B cell (primary cell): ENCODE results near the gene GPC3. TPM values are rescaled to one million over a fixed set of nuclear protein-coding genes. Genes with fewer than 3 reads are reported as not detected.

Source experiments
- ATAC-seq: fragments of 200-7000 bp; cut with Tn5 transposase; one replicate; pipeline ENCODE4 v1.10.0; 2021; ENCODE audit warnings: low read depth, mild to moderate bottlenecking, moderate number of reproducible peaks, moderate library complexity
- CTCF ChIA-PET: fragments of 350-600 bp; sonication (Branson Sonifier 250); formaldehyde crosslinking; loops from one replicate; lab custom pipeline; 2021; ENCODE audit warnings: antibody characterized with exemption, inconsistent platforms; lab: Charles Lee
- POLR2A ChIA-PET: fragments of 350-600 bp; sonication (Branson Sonifier 250); formaldehyde crosslinking; loops from one replicate; lab custom pipeline; 2021; ENCODE audit warnings: antibody characterized with exemption; lab: Charles Lee
- DNase-seq: peaks from one replicate; pipeline ENCODE4 v3.0.0; 2013
- H2AFZ ChIP-seq: 2 replicates; pipeline ENCODE4 v1.6.1; 2012; ENCODE audit warnings: mild to moderate bottlenecking, low read depth, low read length; ENCODE audit not compliant: insufficient read depth, poor library complexity, severe bottlenecking
- H3K27ac ChIP-seq, 2 donors: 1 replicate in 1 of 2; 2 replicates in 1 of 2; pipeline ENCODE4 v1.5.1; 2012 to 2013; ENCODE audit warnings: low read length in 2 of 2, mild to moderate bottlenecking in 2 of 2, moderate library complexity in 1 of 2
- H3K27me3 ChIP-seq, 4 experiments: fragments of 200-600 bp in 1 of 4; sonication (generic) in 1 of 4; replicated peaks in 1 of 4; 1 replicate in 2 of 4; 2 replicates in 2 of 4; pipeline versions ENCODE4 v1.6.1 to v1.7.0; 2013 to 2016; ENCODE audit warnings: low read length in 3 of 4, mild to moderate bottlenecking in 2 of 4, mixed read lengths in 1 of 4, moderate library complexity in 1 of 4; ENCODE audit not compliant: insufficient read depth in 4 of 4, control insufficient read depth in 3 of 4; ENCODE audit errors: control extremely low read depth in 1 of 4
- H3K36me3 ChIP-seq, 2 experiments: replicated peaks in 1 of 2; 1 replicate in 1 of 2; 2 replicates in 1 of 2; pipeline versions ENCODE4 v1.6.1 to v1.7.1; 2013; ENCODE audit warnings: low read length in 1 of 2; ENCODE audit not compliant: insufficient read depth in 2 of 2, control insufficient read depth in 1 of 2; ENCODE audit errors: control extremely low read depth in 1 of 2, extremely low read depth in 1 of 2
- H3K4me1 ChIP-seq, 2 donors: fragments of 200-600 bp in 1 of 2; sonication (generic) in 1 of 2; 1 replicate in 1 of 2; 2 replicates in 1 of 2; pipeline versions ENCODE4 v1.5.1 to v1.6.1; 2013 to 2017; ENCODE audit warnings: low read length in 2 of 2; ENCODE audit not compliant: control insufficient read depth in 2 of 2, insufficient read depth in 2 of 2
- H3K4me2 ChIP-seq: replicated peaks from 2 replicates; pipeline ENCODE3; 2012; ENCODE audit warnings: mild to moderate bottlenecking, low read depth, low read length; ENCODE audit not compliant: poor library complexity, severe bottlenecking
- H3K4me3 ChIP-seq, 5 experiments: fragments of 200-600 bp in 1 of 5; sonication (generic) in 1 of 5; 1 replicate in 3 of 5; 2 replicates in 2 of 5; pipeline versions ENCODE4 v1.5.1 to v1.7.0; 2011 to 2016; ENCODE audit warnings: low read length in 4 of 5, mild to moderate bottlenecking in 4 of 5, low read depth in 2 of 5, control low read depth in 1 of 5, moderate library complexity in 1 of 5; ENCODE audit not compliant: insufficient read depth in 1 of 5; ENCODE audit errors: control extremely low read depth in 1 of 5, extremely low read depth in 1 of 5
- H3K79me2 ChIP-seq: fragments of 200-600 bp; sonication (generic); one replicate; pipeline ENCODE4 v1.6.0; 2016; ENCODE audit warnings: low read length; ENCODE audit not compliant: control insufficient read depth, insufficient read depth
- H3K9ac ChIP-seq: fragments of 200-600 bp; sonication (generic); 2 replicates; pipeline ENCODE4 v1.6.1; 2017; ENCODE audit warnings: mild to moderate bottlenecking, low read length, moderate library complexity
- H3K9me3 ChIP-seq, 3 donors: one replicate each; pipeline versions ENCODE4 v1.6.1 to v1.7.1; 2013; ENCODE audit warnings: low read length in 2 of 3; ENCODE audit not compliant: control insufficient read depth in 2 of 3, insufficient read depth in 1 of 3; ENCODE audit errors: control extremely low read depth in 1 of 3
- H4K20me1 ChIP-seq: 2 replicates; pipeline ENCODE4 v1.6.0; 2012; ENCODE audit warnings: mild to moderate bottlenecking, low read length; ENCODE audit not compliant: insufficient read depth, control insufficient read depth, poor library complexity, severe bottlenecking
- H3K27ac Mint-ChIP-seq: one replicate; pipeline ENCODE4 v1.8.0; 2021; ENCODE audit warnings: mixed read lengths
- H3K27me3 Mint-ChIP-seq: one replicate; pipeline ENCODE4 v1.8.0; 2021; ENCODE audit warnings: mixed read lengths
- H3K4me1 Mint-ChIP-seq: one replicate; pipeline ENCODE4 v1.8.0; 2021; ENCODE audit warnings: mixed read lengths
- H3K4me3 Mint-ChIP-seq: one replicate; pipeline ENCODE4 v1.8.0; 2021; ENCODE audit warnings: mixed read lengths
- H3K9me3 Mint-ChIP-seq: one replicate; pipeline ENCODE4 v1.8.0; 2022; ENCODE audit warnings: mixed read lengths; ENCODE audit not compliant: insufficient read depth
- CTCF ChIP-seq: fragments of 200-600 bp; IDR thresholded peaks from one replicate; pipeline ENCODE4 v1.8.0; 2022; ENCODE audit warnings: antibody characterized with exemption, mild to moderate bottlenecking
- EZH2 ChIP-seq: IDR thresholded peaks from 2 replicates; pipeline ENCODE4 v1.6.1; 2012; ENCODE audit warnings: borderline replicate concordance, low read depth, mild to moderate bottlenecking, moderate library complexity, low read length; ENCODE audit not compliant: insufficient read depth, poor library complexity, severe bottlenecking
- WGBS: methylation state at CpG from one replicate; pipeline ENCODE4 v1.1.5; 2013; ENCODE audit warnings: missing lambda C conversion rate; ENCODE audit not compliant: insufficient coverage; 5-methylcytosine and 5-hydroxymethylcytosine counted together
- intact Hi-C: fragments of 100-400 bp; cut with micrococcal nuclease; formaldehyde crosslinking; loops from one replicate; pipeline ENCODE4 v1.10.0; 2022
- polyA plus RNA-seq: library from polyadenylated mRNA; depleted of rRNA; stranded (reverse); fragments of >200 nt; gene quantifications from 2 replicates; pipeline ENCODE4 v1.2.3, GENCODE V29; 2012
- total RNA-seq, 2 donors: library from RNA; stranded (reverse); fragments of 120-200 nt in 1 of 2; gene quantifications; 1 replicate in 1 of 2; 2 replicates in 1 of 2; pipeline versions ENCODE4 v1.2.3 to v1.2.4, GENCODE V29; 2013 to 2022

Gene GPC3
- total and polyA plus RNA-seq, 2 donors (not counting 1 experiment from before 2014, with no cell fraction given), result not detected

- Mint-ChIP-seq H3K4me1 (peaks cover 14% of the 10 kb centered on the region), H3K4me3 (no peak overlapping the region), H3K27me3 (no peaks in the 10 kb centered on the region), H3K9me3 (no peaks in the 10 kb centered on the region), H3K27ac (no peak overlapping the region)
- no peak overlapping the region for H3K27ac ChIP-seq
- H3K4me3 ChIP-seq, result no peak overlapping the region
- WGBS, result no CpG with 5 or more reads among the region's 2 CpGs
- no peak overlapping the region for H3K9ac ChIP-seq
- no peak overlapping the region for H2AFZ ChIP-seq
- H3K9me3 ChIP-seq, result no peaks in the 10 kb centered on the region
- H3K4me1 ChIP-seq, result no peaks in the 10 kb centered on the region
- H3K27me3 ChIP-seq, result no peaks in the 10 kb centered on the region
- ATAC-seq, result no peak
- no peak for DNase-seq
- intact Hi-C loops, result no loop called here
- H3K79me2 ChIP-seq, result no peaks in the 10 kb centered on the region
- no peak for TF ChIP-seq CTCF
- TF ChIP-seq EZH2, result no peak
- no peaks in the 10 kb centered on the region for H3K36me3 ChIP-seq
- ChIA-PET POLR2A (no interaction called here), CTCF (interaction anchor here (0.7 to 2.5 kb wide), 5 partner anchors 10 to 86 kb away, joined by 3 to 12 read pairs (median 4); no protein-coding TSS in a partner anchor)
- no peak overlapping the region for H3K4me2 ChIP-seq
- H4K20me1 ChIP-seq, result no peaks in the 10 kb centered on the region
These were observed 145.0 kb downstream of the GPC3 start for GRCh38 chrX:133840415-133840814.

- no peaks in the 10 kb centered on the region for H3K9me3 Mint-ChIP-seq
- no peak for ATAC-seq
- WGBS, result no CpG with 5 or more reads among the region's 5 CpGs
These were observed 146.4 kb downstream of the GPC3 start for GRCh38 chrX:133838761-133839676.

More at GRCh38 chrX:133838761-133839676, 146.4 kb downstream of the GPC3 start:
- Histone ChIP-seq H4K20me1 (no peaks in the 10 kb centered on the region), H3K4me3 (no peak overlapping the region), H3K9ac (no peak overlapping the region), H3K36me3 (no peaks in the 10 kb centered on the region), H3K27ac (no peak overlapping the region), H3K4me1 (no peaks in the 10 kb centered on the region), H3K27me3 (no peaks in the 10 kb centered on the region), H3K4me2 (no peak overlapping the region), H3K79me2 (no peaks in the 10 kb centered on the region), H2AFZ (no peak overlapping the region), H3K9me3 (no peaks in the 10 kb centered on the region)
- Mint-ChIP-seq H3K4me1 (peaks cover 8% of the 10 kb centered on the region), H3K4me3 (no peak overlapping the region), H3K27me3 (no peaks in the 10 kb centered on the region), H3K27ac (peak overlapping the region; percentile 15)
- ChIA-PET CTCF (interaction anchor here (0.6 to 2.5 kb wide), 9 partner anchors 16 to 1451 kb away, joined by 3 to 12 read pairs (median 3); no protein-coding TSS in a partner anchor), POLR2A (no interaction called here)
- peak; percentile 46 for DNase-seq
- no peak for TF ChIP-seq EZH2
- TF ChIP-seq CTCF, result peak; percentile 52
- intact Hi-C loops, result loop anchor here (1.0 kb wide), 1 partner anchor 47 kb away; no protein-coding TSS in a partner anchor
